Erythroblast (primary cell): ENCODE measurements around the gene MINDY3.

Source experiments
- GATA1 ChIP-seq: IDR thresholded peaks from 2 replicates; pipeline ENCODE4 v1.6.1; 2011; ENCODE audit warnings: low read depth, mild to moderate bottlenecking, control low read depth, low read length, moderate library complexity
- POLR2A ChIP-seq: IDR thresholded peaks from 2 replicates; pipeline ENCODE4 v1.6.1; 2011; ENCODE audit warnings: mild to moderate bottlenecking, low read length

DNA sequence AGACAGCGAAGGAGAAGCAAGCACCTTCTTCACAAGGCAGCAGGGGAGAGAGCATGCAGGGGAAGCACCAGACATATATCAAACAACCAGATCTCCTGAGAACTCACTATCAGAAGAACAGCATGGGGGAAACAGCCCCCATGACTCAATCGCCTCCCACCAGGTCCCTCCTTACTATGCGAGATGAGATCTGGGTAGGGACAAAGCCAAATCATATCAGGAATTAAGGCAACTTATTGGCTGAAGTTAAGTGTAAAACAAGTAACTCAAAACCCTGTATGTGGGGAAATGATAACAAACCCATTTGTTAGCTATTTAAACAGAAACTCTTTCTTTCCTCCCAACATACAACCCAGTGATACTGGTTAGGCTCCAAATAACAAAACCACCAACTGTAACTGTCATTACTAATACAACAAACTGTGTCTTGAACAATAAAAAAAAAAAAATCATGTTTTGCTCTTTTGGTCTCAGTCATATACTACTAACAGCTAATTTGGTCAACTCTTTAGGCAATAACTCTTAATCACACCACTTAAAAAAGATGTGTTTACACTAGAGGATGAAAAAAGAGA lies 57.8 kb downstream of the MINDY3 start:
- TF ChIP-seq POLR2A = no peak
- no peak for TF ChIP-seq GATA1
